Activated CD4-positive, CD25-positive, alpha-beta regulatory T cell (primary cell): Measurements from ENCODE around the gene ADAD1.
"Not testable (repeated sequence)": the region's sequence is repeated elsewhere in the genome, so short reads cannot be mapped to it uniquely, and the experiment has no call there.

Experiments used
- DNase-seq, 4 experiments: peaks; one replicate each; lab custom pipeline; 2025; lab: John Stamatoyannopoulos, UW

The ADAD1 gene

DNA sequence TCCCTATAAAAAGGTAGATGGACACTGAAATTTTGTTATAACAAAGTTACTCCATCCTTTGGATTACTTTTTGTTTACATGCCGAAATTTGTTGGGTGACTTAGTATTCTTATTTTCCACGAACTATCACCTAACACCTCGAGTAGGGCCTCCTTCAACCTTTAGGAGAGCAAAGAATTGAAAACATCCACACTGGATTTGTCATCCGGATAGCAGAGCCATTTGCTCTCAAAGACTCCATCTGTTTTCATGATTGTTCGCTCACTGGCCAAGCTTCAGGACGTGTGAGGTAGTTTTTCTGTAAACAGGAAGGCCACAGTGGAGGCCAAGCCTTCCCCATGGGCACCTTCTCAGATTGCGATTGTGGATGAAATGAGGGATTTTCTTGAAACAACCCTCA lies at the start of gene ADAD1:
TSS of gene ADAD1 (plus strand) at position 301 of the 400 bp plus-strand sequence. CDS start 1,059 bp downstream, outside the sequence.
- DNase-seq, result no peak

GRCh38 chr4:122329876-122330565 lies 48.8 kb upstream of the ADAD1 start:
- DNase-seq, result no peak

DNA sequence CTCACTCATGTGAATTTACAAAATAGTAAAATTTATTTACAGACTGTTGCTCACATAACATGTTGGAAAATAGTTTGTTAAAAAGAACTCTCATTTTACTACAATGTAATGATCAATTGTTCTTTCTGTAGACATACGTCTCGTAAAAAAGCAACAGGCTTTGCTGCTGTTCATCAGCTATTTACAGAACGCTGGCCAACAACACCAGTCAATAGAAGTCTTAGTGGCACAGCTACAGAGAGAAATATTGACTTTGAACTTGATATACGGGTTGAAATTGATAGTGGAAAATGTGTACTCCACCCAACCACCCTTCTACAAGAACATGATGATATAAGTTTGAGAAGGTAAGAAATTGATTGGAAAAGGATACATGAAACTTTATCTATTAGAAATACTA lies 47.6 kb upstream of the ADAD1 start:
- no peak for DNase-seq

GRCh38 chr4:122334828-122335227 lies 44.0 kb upstream of the ADAD1 start:
- no peak for DNase-seq

DNA sequence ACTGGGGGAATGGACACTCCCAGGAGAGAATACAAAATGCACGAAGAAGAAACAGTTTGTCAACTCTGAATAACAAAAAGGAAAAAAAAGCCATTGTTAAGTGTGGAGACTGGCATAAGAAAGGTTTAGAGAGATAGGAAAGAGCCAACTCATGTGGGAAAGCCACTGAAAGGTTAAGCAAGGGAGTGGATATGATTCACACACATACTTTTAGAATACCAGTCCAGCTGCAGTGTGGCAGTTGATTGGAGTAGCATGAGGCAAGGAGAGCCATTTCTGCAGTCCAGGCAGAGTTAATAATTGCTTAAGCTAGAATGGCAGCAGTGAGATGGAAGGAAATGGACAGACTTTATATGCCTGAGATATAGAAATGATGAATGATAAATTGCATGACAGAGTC lies 36.9 kb upstream of the ADAD1 start:
- DNase-seq, result no peak

GRCh38 chr4:122346036-122346435 lies 32.8 kb upstream of the ADAD1 start:
- no peak for DNase-seq

DNA sequence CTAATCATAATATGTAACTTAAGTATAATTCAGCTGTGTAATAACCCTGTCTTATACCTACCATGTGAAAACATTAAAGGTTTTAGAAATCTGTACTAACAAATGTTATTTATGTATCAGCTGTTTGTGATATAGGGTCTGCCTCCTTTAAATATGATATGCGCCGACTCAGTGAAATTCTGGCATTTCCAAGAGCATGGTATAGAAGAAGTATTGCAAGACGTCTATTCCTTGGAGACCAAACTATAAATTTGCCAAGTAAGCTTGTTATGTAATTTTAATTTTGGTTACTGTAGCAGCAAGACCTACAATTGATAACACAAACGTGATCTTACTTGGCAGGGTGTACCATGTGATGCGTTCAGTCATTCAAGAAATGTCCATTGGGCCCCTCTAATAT lies 32.3 kb upstream of the ADAD1 start:
- no peak for DNase-seq

DNA sequence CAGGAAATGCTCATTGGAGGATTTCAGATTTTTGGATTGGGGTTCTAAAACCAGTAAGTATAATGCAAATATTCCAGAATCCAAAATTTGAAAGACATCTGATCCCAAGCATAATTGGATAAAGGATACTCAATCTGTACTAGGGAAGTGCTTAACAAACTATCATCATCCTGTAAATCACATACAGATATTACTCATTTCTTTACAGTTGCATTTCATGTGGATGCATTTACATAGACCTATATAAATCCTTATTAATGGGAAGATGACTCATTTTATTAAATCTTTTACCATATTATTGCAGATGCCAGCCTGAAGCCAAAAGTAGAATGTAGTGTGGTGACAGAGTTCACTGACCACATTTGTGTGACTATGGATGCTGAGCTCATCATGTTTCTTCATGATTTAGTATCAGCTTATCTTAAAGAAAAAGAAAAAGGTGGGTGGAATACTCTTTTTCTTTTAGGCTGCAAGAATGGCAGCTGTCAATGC lies 22.4 kb upstream of the ADAD1 start:
- no peak for DNase-seq

- DNase-seq, result no peak
Observed at GRCh38 chr4:122360754-122361153, 18.1 kb upstream of the ADAD1 start.

- DNase-seq, result no peak
Observed at GRCh38 chr4:122364700-122365404, 14.0 kb upstream of the ADAD1 start.

- not testable (repeated sequence) for DNase-seq
Observed at GRCh38 chr4:122368786-122369185, 10.0 kb upstream of the ADAD1 start.

DNA sequence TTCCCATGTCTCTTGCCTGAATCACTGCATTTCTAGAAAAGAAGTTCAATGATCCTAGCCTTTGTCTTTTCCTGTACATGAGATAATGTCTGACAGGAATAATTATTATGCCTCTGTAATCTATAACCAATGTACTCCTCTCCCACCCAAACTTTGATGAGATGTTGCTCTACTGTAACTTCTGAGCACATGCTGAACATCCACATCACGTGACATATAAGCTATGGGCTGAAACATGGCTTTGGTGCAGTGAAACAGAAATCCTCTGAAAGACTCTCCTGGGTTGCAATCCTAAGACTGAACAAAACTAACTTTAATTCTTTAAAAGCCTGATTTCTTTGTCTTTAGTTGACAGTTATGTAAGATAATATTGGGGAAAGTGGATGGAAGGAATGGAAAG lies 1.5 kb upstream of the ADAD1 start:
- no peak for DNase-seq

GRCh38 chr4:122379239-122379638 lies 428 bp downstream of the ADAD1 start:
- no peak for DNase-seq

- DNase-seq, result no peak
Observed at GRCh38 chr4:122383341-122383740, 4.5 kb downstream of the ADAD1 start.

GRCh38 chr4:122384245-122384644 lies 5.4 kb downstream of the ADAD1 start:
- DNase-seq, result no peak

- no peak for DNase-seq
Observed at GRCh38 chr4:122393276-122393675, 14.5 kb downstream of the ADAD1 start.

GRCh38 chr4:122403861-122404260 lies 25.1 kb downstream of the ADAD1 start:
- DNase-seq, result no peak

- DNase-seq, result no peak
Observed at GRCh38 chr4:122412547-122412946, 33.7 kb downstream of the ADAD1 start.

- no peak for DNase-seq
Observed at GRCh38 chr4:122423246-122423645, 44.4 kb downstream of the ADAD1 start.

- no peak for DNase-seq
Observed at GRCh38 chr4:122431351-122431750, 52.5 kb downstream of the ADAD1 start.

DNA sequence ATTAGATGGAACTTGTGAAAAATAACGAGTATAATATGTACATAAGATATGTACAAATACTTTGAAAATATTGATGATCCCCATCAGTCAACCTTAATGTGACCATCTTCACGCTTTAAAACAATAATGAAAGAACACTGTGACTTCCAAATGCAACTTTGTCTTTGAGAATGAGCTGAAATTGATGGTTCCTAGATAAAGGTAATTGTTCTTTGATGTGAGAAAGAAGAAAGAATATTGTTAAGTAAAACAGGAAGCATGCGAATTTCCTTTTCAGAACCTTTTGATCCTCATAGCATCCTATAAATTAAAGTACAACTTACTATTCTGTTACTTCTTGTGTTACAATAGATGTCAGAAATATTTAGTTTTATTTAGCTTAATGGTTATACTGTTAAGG lies 55.5 kb downstream of the ADAD1 start:
- DNase-seq, result no peak

GRCh38 chr4:122450847-122451246 lies 72.0 kb downstream of the ADAD1 start:
- DNase-seq, result no peak

GRCh38 chr4:122453384-122453995 lies 74.7 kb downstream of the ADAD1 start:
- DNase-seq, result no peak
